GM12801 (cell line): ENCODE results near the gene SYNE2.

Experiments used
- TF ChIP-seq, protein P1 (sequence below): IDR thresholded peaks from one replicate; pipeline ENCODE4 v1.5.1; 2011; ENCODE audit warnings: control low read depth; ENCODE audit not compliant: insufficient read length; ENCODE audit errors: extremely low read depth

The SYNE2 gene

DNA sequence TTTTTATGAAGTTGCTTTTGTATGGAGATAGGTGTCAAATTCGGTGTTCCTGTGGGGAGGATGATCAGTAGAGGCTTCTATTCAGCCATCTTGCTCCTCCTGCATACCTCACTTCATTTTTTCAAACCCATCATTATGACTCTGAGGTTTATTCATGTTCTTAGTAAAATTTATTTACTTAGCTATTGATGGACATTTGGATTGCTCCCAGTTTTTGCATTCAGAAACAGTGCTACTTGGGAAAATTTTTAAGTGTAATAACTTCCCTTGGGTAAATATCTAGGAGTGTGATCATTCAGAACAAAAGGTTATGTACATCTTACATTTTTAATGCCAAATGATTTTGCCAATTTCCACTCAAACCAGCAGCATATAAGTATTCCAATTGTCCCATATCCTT lies 208.3 kb downstream of the SYNE2 start:
- TF ChIP-seq, protein P1, sequence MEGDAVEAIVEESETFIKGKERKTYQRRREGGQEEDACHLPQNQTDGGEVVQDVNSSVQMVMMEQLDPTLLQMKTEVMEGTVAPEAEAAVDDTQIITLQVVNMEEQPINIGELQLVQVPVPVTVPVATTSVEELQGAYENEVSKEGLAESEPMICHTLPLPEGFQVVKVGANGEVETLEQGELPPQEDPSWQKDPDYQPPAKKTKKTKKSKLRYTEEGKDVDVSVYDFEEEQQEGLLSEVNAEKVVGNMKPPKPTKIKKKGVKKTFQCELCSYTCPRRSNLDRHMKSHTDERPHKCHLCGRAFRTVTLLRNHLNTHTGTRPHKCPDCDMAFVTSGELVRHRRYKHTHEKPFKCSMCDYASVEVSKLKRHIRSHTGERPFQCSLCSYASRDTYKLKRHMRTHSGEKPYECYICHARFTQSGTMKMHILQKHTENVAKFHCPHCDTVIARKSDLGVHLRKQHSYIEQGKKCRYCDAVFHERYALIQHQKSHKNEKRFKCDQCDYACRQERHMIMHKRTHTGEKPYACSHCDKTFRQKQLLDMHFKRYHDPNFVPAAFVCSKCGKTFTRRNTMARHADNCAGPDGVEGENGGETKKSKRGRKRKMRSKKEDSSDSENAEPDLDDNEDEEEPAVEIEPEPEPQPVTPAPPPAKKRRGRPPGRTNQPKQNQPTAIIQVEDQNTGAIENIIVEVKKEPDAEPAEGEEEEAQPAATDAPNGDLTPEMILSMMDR: no peak

DNA sequence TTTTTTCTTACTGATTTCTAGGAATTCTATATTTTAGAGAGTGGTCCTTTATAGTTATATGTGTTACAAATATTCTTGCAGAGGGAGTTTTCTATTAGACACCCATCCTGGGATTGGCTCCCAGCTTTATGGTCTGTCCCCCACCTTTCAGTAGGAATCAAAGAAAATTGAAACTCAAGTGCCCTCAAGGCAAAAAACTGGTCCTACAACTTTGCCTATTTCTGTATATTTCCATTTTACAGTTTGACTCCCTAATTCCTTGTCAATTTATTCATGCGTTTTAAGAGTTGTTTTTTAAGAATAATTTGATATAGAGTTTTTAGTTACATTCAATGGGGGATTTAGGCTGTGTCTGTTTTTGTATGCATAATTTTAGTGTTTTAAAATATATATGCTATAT lies 208.9 kb downstream of the SYNE2 start:
- TF ChIP-seq, protein P1: no peak

DNA sequence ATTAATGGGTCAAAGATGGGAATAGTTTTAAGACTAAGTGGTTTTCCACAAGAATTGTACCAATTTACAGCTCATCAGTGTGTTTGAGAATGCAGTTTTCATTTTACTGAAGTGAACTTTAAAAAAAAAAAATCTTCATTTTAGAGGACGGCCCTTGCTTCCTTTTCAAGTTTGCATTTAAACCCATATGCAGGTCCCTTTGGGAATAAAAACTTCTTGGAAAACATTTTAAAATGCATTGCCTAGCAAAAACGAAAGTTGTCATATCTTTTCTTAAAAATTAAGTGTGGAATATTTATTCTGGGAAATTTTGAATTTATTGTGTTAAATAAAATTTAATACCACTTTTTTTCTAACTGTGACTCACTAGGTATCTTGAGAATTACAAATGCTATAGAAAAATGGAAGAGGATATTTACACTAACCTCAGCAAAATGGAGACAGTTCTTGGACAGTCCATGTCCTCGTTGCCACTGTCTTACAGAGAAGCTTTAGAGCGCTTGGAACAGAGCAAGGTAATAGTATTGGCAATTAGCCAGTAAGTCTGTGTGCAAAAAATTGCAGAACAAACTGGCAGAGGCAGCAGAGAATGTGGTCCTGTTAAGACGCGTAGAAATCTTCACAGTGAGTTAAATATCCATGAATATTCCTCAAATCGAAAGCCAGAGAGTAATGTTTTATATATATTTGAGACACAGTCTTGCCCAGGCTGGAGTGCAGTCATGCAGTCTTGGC lies 209.7 kb downstream of the SYNE2 start:
- TF ChIP-seq, protein P1: no peak

DNA sequence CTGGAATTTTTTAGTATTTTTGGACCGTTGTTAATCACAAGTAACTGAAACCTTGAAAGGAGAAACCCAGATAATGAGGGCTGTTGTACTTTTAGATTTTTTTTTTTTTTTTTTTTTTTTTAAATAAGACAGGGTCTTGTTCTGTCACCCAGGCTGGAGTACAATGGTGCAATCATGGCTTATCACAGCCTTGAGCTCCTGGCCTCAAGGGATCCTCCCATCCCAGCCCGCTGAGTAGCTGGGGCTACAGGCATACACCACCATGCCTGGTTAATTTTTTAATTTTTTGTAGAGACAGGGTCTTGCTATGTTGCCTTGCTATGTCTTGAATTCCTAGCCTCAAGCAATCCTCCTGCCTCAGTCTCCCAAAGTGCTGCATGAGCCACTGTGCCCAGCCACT lies 211.6 kb downstream of the SYNE2 start:
- TF ChIP-seq, protein P1: no peak

DNA sequence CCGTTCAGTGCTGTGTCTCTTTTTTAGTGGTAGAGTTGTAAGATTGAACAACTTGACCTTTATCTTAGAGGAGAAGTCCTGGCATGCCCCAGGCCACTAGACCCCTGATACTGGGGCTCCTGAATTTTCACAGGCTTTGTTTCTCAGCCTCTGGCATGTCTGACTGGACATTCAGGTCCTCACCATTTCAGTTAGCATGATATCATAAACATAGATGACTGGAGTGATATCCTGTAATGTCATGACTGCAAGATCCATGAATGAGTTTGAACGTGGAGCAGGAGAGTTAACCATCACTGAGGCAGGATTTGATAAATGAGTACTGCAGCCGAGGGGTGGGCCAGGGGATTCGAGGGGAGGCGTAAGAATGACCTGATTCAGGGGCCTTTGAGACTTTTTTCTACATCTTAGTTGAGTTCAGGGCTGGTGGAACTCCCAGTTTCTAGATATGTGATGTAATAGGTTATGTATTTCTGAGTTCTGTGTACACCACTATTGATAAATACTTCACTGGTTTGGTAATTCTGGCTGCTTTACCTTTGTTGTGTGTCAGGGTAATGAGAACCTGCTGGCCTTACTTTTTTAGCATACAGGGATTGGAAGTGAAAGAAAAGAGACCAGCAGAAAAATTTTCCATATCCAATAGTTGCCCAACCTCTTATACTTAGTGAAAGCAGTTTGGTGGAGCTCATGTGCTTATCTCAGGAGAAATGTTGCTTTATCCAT lies 217.0 kb downstream of the SYNE2 start:
- TF ChIP-seq, protein P1: no peak

DNA sequence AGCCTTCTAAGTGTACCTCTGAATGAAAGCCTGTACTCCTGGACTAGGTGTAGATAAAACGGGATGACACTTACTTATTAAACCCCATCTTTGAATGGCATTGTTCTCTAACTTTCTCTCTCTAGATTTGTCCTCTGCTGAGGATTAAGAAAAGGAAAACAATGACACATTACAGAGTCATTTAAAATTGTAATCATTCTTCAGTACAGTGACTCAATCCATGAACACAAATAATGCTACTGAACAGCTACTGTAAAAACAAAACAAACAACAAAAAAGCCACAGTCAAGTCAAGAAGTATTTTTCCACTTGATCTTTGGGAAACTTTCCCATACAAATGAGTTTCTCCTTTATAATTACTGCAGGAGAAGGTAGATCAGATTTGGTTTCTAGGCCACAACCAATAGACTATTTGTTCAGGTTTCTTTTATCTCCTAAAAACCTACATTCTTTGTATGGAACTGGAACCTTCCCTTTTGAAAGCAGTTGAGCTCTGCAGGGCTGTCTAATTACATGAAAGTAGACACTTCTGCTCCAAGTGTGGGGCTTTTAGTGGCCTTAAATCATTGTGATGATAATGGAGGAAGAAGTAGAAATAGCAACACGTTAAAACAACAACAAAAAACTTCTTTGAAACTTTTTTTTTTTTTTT lies 222.3 kb downstream of the SYNE2 start:
- TF ChIP-seq, protein P1: no peak

DNA sequence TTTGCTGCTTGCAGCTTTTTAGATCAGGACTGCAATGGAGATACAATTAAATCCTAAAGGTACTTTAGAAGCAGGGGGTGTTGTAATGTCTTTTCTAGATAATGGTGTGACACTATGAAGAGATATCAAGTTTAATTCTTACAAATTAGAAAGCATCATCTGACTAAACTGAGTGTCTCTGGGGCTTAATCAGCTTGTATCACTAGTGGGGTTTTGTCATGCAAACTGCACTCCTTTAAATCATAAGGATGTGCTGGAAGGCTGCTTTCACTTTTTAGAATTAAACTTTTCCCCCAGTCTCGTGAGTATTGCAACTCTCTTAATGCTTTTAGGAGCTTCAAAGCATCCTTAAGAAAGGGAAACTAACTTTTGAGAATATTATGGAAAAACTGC lies 222.8 kb downstream of the SYNE2 start:
- TF ChIP-seq, protein P1: no peak
